ENCODE measurements around the gene MUL1. TPM values are rescaled to one million over a fixed set of nuclear protein-coding genes. Genes with fewer than 3 reads are reported as not detected.
A peak's percentile ranks its signal among the peaks of the same experiment; 100 is the strongest.

The MUL1 gene
- total and polyA plus RNA-seq, 9 of the 15 experiments (the other 6 are each of a cell fraction or from before 2014, with no cell fraction given) = 10.4 to 32.9 (median 19.3) TPM

DNA sequence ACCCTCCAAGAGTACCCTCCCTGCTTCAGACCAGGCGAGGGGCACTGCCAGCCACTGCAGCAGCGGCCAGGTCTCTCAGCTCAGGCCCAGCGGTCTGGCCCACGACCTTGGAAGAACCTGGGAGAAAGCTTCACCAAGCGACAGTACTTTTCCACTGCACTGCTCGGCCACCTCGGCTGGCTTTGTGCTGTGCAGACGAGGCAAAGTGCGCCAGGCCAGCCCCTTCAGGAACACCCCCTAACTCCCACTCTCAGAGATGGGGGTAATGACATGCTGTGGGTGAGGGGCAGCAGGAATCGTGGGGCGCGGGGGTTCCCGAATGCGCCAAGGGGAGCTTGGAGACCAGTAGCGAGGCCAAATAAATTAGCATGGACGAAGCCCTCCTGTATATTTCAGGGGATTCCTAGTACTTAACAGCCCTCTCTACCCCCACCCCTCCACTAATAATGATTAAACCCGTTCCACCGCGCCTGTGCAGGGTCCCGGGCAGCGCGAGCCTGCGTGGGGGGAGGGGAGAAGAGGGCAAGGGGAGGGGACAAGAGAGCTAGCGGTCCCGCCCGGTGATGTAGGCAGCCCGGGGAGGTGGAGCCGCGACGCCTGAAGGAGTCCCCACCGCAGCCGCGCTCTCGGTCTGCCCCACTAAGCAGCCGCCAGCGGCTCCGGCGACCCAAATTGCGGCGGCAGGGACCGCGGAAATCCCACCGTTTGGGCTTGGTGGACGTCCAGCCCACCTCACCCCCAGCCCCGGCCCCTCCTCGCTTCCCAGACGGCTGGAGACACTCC, 44.2 kb upstream of the MUL1 start, which contains the start of gene FAM43B:
Gene FAM43B, plus strand, starts transcription at position 629 of the 783 bp plus-strand sequence. CDS start 401 bp downstream, outside the sequence.
- peak; percentile 81 for ATAC-seq
- no peak within 1 kb of the TSS for H3K4me3 ChIP-seq
- TF ChIP-seq ATF7 (IDR thresholded peaks at IDR 0.05) = peak; percentile 86
- TF ChIP-seq NRF1 (conservative IDR thresholded peaks at IDR 0.05 in 1 of 2, IDR thresholded peaks at IDR 0.05 in 1 of 2) = peak; percentile 77 to 79
- no peak for TF ChIP-seq ZNF408 (CRISPR knock-in tag; IDR thresholded peaks at IDR 0.05; ENCODE audit: low read depth)
- 0 out of 2 replicates have a peak, but pooled peaks have one; percentile 28 for TF ChIP-seq HNRNPL (IDR thresholded peaks at IDR 0.05; ENCODE audit: low read depth, low read length)
- TF ChIP-seq, protein P1, sequence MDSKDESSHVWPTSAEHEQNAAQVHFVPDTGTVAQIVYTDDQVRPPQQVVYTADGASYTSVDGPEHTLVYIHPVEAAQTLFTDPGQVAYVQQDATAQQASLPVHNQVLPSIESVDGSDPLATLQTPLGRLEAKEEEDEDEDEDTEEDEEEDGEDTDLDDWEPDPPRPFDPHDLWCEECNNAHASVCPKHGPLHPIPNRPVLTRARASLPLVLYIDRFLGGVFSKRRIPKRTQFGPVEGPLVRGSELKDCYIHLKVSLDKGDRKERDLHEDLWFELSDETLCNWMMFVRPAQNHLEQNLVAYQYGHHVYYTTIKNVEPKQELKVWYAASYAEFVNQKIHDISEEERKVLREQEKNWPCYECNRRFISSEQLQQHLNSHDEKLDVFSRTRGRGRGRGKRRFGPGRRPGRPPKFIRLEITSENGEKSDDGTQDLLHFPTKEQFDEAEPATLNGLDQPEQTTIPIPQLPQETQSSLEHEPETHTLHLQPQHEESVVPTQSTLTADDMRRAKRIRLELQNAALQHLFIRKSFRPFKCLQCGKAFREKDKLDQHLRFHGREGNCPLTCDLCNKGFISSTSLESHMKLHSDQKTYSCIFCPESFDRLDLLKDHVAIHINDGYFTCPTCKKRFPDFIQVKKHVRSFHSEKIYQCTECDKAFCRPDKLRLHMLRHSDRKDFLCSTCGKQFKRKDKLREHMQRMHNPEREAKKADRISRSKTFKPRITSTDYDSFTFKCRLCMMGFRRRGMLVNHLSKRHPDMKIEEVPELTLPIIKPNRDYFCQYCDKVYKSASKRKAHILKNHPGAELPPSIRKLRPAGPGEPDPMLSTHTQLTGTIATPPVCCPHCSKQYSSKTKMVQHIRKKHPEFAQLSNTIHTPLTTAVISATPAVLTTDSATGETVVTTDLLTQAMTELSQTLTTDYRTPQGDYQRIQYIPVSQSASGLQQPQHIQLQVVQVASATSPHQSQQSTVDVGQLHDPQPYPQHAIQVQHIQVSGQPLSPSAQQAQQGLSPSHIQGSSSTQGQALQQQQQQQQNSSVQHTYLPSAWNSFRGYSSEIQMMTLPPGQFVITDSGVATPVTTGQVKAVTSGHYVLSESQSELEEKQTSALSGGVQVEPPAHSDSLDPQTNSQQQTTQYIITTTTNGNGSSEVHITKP (IDR thresholded peaks at IDR 0.05; ENCODE audit: partially characterized antibody) = peak; percentile 96
- in situ Hi-C loops (cut with MboI) (no loop called here), intact Hi-C loops (cut with micrococcal nuclease) (no loop called here)
- no TSS peak for BruUV-seq (replicated peaks)
- no peaks in the 10 kb centered on the region for H3K9me1 ChIP-seq (ENCODE audit: control insufficient read depth, insufficient read depth, low read length)
- DNase-seq (ENCODE audit: extremely low read depth in 1 of 4, low spot score in 3 of 4) = peak; percentile 44 to 75 (median 65)
- no peaks in the 10 kb centered on the region for H4K20me1 ChIP-seq (replicated peaks; ENCODE audit: control insufficient read depth, insufficient read depth, low read length)
- H3K79me2 ChIP-seq (ENCODE audit: control insufficient read depth, insufficient read depth, low read length) = no peaks in the 10 kb centered on the region
- peaks cover 6 to 22% of the 10 kb centered on the region in 2 experiments; a peak in 3 of 5 replicates for H3K4me1 ChIP-seq (replicated peaks in 1 of 2; ENCODE audit: control insufficient read depth in 2 of 2, insufficient read depth in 2 of 2, low read length in 2 of 2)
- H3K36me3 ChIP-seq (ENCODE audit: control insufficient read depth, insufficient read depth, low read length) = no peaks in the 10 kb centered on the region
- FAIRE-seq = no peak
- POLR2A ChIA-PET = interaction anchor here (0.6 to 1.6 kb wide), 5 partner anchors 9 to 154 kb away, joined by 3 to 5 read pairs (median 3); no protein-coding TSS in a partner anchor
- peak within 1 kb of the TSS; percentile 48; the same call in 1 of the 2 replicates for H2AFZ ChIP-seq (ENCODE audit: low read depth, low read length)
- no peak within 1 kb of the TSS for H3K27ac ChIP-seq (ENCODE audit: extremely low read depth, low read depth, low read length)
- no peaks in the 10 kb centered on the region for H3K9me3 ChIP-seq (replicated peaks; ENCODE audit: control insufficient read depth, insufficient read depth, low read depth, low read length)
- WGBS (ENCODE audit: insufficient coverage, low coverage, missing lambda C conversion rate) = 11% methylated on average over 22 of the region's 47 CpGs
- CTCF ChIA-PET (ENCODE audit: low intra/inter-chr PET ratio) = no interaction called here
- H3K9ac ChIP-seq (ENCODE audit: insufficient read depth in 1 of 2, low read depth in 2 of 2, low read length in 2 of 2) = peak within 1 kb of the TSS in 1 of 2 experiments; percentile 33; a peak in 1 of 4 replicates
- H3K27me3 ChIP-seq (ENCODE audit: control insufficient read depth in 2 of 2, insufficient read depth in 2 of 2, low read length in 2 of 2) = peaks cover 52 to 74% of the 10 kb centered on the region in 2 experiments
- peak within 1 kb of the TSS; percentile 16; the same call in 1 of the 2 replicates for H3K4me2 ChIP-seq (ENCODE audit: insufficient read depth, low read length)
